Measurements from ENCODE around the gene CEACAM16.

GRCh38 chr19:44703336-44704078 lies 4.6 kb downstream of the CEACAM16 start:
- no peak for TF ChIP-seq POLR2A (IDR thresholded peaks at IDR 0.05)
- no peak for TF ChIP-seq CTCF (IDR thresholded peaks at IDR 0.05 in 4 of 5, conservative IDR thresholded peaks at IDR 0.05 in 1 of 5)
